Measurements from ENCODE around the gene SIX5.

The SIX5 gene

GRCh38 chr19:45768984-45769782 is at the start of gene SIX5:
TSS of gene SIX5 (minus strand) at chr19:45769252. CDS start at chr19:45768844, 408 bp downstream.
- H3K36me3 Mint-ChIP-seq, result no peaks in the 10 kb centered on the region
- peaks cover 5% of the 10 kb centered on the region for H3K27me3 Mint-ChIP-seq
- H3K9me3 Mint-ChIP-seq, result no peaks in the 10 kb centered on the region
- H3K4me1 Mint-ChIP-seq, result peaks cover 5% of the 10 kb centered on the region
- H3K4me3 Mint-ChIP-seq, result peak within 1 kb of the TSS; percentile 86
- H3K27ac Mint-ChIP-seq, result peak within 1 kb of the TSS; percentile 80

- H3K36me3 Mint-ChIP-seq, result no peaks in the 10 kb centered on the region
- H3K27me3 Mint-ChIP-seq, result peaks cover 4% of the 10 kb centered on the region
- no peak overlapping the region for H3K27ac Mint-ChIP-seq
- peaks cover 3% of the 10 kb centered on the region for H3K4me1 Mint-ChIP-seq
- no peaks in the 10 kb centered on the region for H3K9me3 Mint-ChIP-seq
- H3K4me3 Mint-ChIP-seq, result no peak overlapping the region
Observed at GRCh38 chr19:45817725-45818301, 48.8 kb upstream of the SIX5 start.

GRCh38 chr19:45817010-45817724 is 48.1 kb upstream of the SIX5 start:
- Mint-ChIP-seq H3K27me3 (peaks cover 4% of the 10 kb centered on the region), H3K27ac (no peak overlapping the region), H3K9me3 (no peaks in the 10 kb centered on the region), H3K36me3 (no peaks in the 10 kb centered on the region), H3K4me1 (peaks cover 3% of the 10 kb centered on the region), H3K4me3 (no peak overlapping the region)

- no peak overlapping the region for H3K27ac Mint-ChIP-seq
- H3K36me3 Mint-ChIP-seq, result no peaks in the 10 kb centered on the region
- no peaks in the 10 kb centered on the region for H3K9me3 Mint-ChIP-seq
- H3K4me1 Mint-ChIP-seq, result peaks cover 3% of the 10 kb centered on the region
- H3K27me3 Mint-ChIP-seq, result peaks cover 4% of the 10 kb centered on the region
- no peak overlapping the region for H3K4me3 Mint-ChIP-seq
Observed at GRCh38 chr19:45816236-45817009, 47.4 kb upstream of the SIX5 start.

GRCh38 chr19:45815481-45816216 is 46.6 kb upstream of the SIX5 start:
- peaks cover 4% of the 10 kb centered on the region for H3K27me3 Mint-ChIP-seq
- no peaks in the 10 kb centered on the region for H3K36me3 Mint-ChIP-seq
- H3K4me1 Mint-ChIP-seq, result peaks cover 3% of the 10 kb centered on the region
- H3K9me3 Mint-ChIP-seq, result no peaks in the 10 kb centered on the region
- H3K27ac Mint-ChIP-seq, result no peak overlapping the region
- peak overlapping the region; percentile 4 for H3K4me3 Mint-ChIP-seq

- Mint-ChIP-seq H3K36me3 (no peaks in the 10 kb centered on the region), H3K4me3 (peak within 1 kb of the TSS; percentile 4), H3K9me3 (no peaks in the 10 kb centered on the region), H3K27ac (no peak within 1 kb of the TSS), H3K27me3 (peaks cover 4% of the 10 kb centered on the region), H3K4me1 (peaks cover 3% of the 10 kb centered on the region)
Observed at GRCh38 chr19:45814851-45815480, 45.9 kb upstream of the SIX5 start, which contains the start of gene RSPH6A. TSS of gene RSPH6A (minus strand) at chr19:45815308. CDS start at chr19:45815176, 132 bp downstream.

GRCh38 chr19:45814166-45814780 is 45.2 kb upstream of the SIX5 start:
- peaks cover 4% of the 10 kb centered on the region for H3K27me3 Mint-ChIP-seq
- no peak overlapping the region for H3K4me3 Mint-ChIP-seq
- H3K9me3 Mint-ChIP-seq, result no peaks in the 10 kb centered on the region
- H3K36me3 Mint-ChIP-seq, result no peaks in the 10 kb centered on the region
- no peak overlapping the region for H3K27ac Mint-ChIP-seq
- peaks cover 8% of the 10 kb centered on the region for H3K4me1 Mint-ChIP-seq

GRCh38 chr19:45812297-45812696 is 43.2 kb upstream of the SIX5 start:
- peaks cover 4% of the 10 kb centered on the region for H3K27me3 Mint-ChIP-seq
- peaks cover 9% of the 10 kb centered on the region for H3K4me1 Mint-ChIP-seq
- no peaks in the 10 kb centered on the region for H3K9me3 Mint-ChIP-seq
- no peak overlapping the region for H3K27ac Mint-ChIP-seq
- H3K36me3 Mint-ChIP-seq, result no peaks in the 10 kb centered on the region
- H3K4me3 Mint-ChIP-seq, result no peak overlapping the region

GRCh38 chr19:45809643-45810159 is 40.6 kb upstream of the SIX5 start:
- Mint-ChIP-seq H3K27ac (no peak overlapping the region), H3K27me3 (peaks cover 4% of the 10 kb centered on the region), H3K36me3 (no peaks in the 10 kb centered on the region), H3K9me3 (no peaks in the 10 kb centered on the region), H3K4me1 (peaks cover 6% of the 10 kb centered on the region), H3K4me3 (no peak overlapping the region)

- Mint-ChIP-seq H3K9me3 (no peaks in the 10 kb centered on the region), H3K36me3 (no peaks in the 10 kb centered on the region), H3K4me3 (no peak overlapping the region), H3K27me3 (no peaks in the 10 kb centered on the region), H3K27ac (no peak overlapping the region), H3K4me1 (peaks cover 6% of the 10 kb centered on the region)
Observed at GRCh38 chr19:45805719-45806118, 36.7 kb upstream of the SIX5 start.

GRCh38 chr19:45804959-45805230 is 35.8 kb upstream of the SIX5 start:
- Mint-ChIP-seq H3K4me1 (peaks cover 6% of the 10 kb centered on the region), H3K9me3 (no peaks in the 10 kb centered on the region), H3K27me3 (no peaks in the 10 kb centered on the region), H3K27ac (no peak overlapping the region), H3K36me3 (no peaks in the 10 kb centered on the region), H3K4me3 (no peak overlapping the region)

GRCh38 chr19:45804140-45804958 is 35.3 kb upstream of the SIX5 start:
- Mint-ChIP-seq H3K4me3 (no peak overlapping the region), H3K9me3 (no peaks in the 10 kb centered on the region), H3K4me1 (peaks cover 2% of the 10 kb centered on the region), H3K27ac (no peak overlapping the region), H3K27me3 (no peaks in the 10 kb centered on the region), H3K36me3 (no peaks in the 10 kb centered on the region)

GRCh38 chr19:45801603-45802175 is 32.6 kb upstream of the SIX5 start:
- no peaks in the 10 kb centered on the region for H3K9me3 Mint-ChIP-seq
- H3K4me3 Mint-ChIP-seq, result no peak overlapping the region
- no peak overlapping the region for H3K27ac Mint-ChIP-seq
- H3K36me3 Mint-ChIP-seq, result no peaks in the 10 kb centered on the region
- peaks cover 4% of the 10 kb centered on the region for H3K27me3 Mint-ChIP-seq
- H3K4me1 Mint-ChIP-seq, result no peaks in the 10 kb centered on the region

Data from activated naive CD4-positive, alpha-beta T cell treated with anti-CD3 and anti-CD28 coated beads, Interleukin-2, amount 50 U/mL, for 24 hours (primary cell).